IMR-90 (cell line): Measurements from ENCODE around the gene MYH10. TPM values are rescaled to one million over a fixed set of nuclear protein-coding genes. Genes with fewer than 3 reads are reported as not detected.

ENCODE experiments used
- ATAC-seq: fragments of 200-7000 bp; cut with Tn5 transposase; 2 replicates; pipeline ENCODE4 v1.9.1; 2020; ENCODE audit warnings: low read depth, mild to moderate bottlenecking, moderate library complexity
- BruUV-seq: library from RNA; stranded (reverse); fragments of 400-500 nt; replicated peaks from 2 replicates; lab custom pipeline; 2021; lab: Mats Ljungman, UMichigan
- CTCF ChIA-PET: fragments of 300-600 bp; formaldehyde crosslinking; extraction: SDS; loops from one replicate; lab custom pipeline; 2021; ENCODE audit warnings: antibody characterized with exemption; lab: Yijun Ruan, JAX
- POLR2A ChIA-PET: fragments of 300-600 bp; sonication (Branson Sonifier 250); formaldehyde crosslinking; loops from one replicate; lab custom pipeline; 2022; ENCODE audit warnings: antibody characterized with exemption; ENCODE audit not compliant: unreplicated experiment; lab: Charles Lee
- DNase-seq: peaks from one replicate; pipeline ENCODE4 v3.0.0; 2013
- H2AFZ ChIP-seq: replicated peaks from 2 replicates; pipeline ENCODE3; 2013; ENCODE audit warnings: low read length, mild to moderate bottlenecking; ENCODE audit not compliant: poor library complexity
- H2AK5ac ChIP-seq: 2 replicates; pipeline ENCODE4 v1.6.1; 2013; ENCODE audit warnings: low read depth, low read length, inconsistent platforms
- H2AK9ac ChIP-seq: replicated peaks from 2 replicates; pipeline ENCODE3; 2013; ENCODE audit warnings: mild to moderate bottlenecking, low read depth, low read length, moderate library complexity; ENCODE audit not compliant: poor library complexity
- H2BK120ac ChIP-seq: 2 replicates; pipeline ENCODE4 v1.6.1; 2013; ENCODE audit warnings: low read depth, low read length, inconsistent platforms
- H2BK15ac ChIP-seq: 3 replicates; pipeline ENCODE4 v1.6.1; 2013; ENCODE audit warnings: low read depth, low read length, inconsistent platforms
- H2BK20ac ChIP-seq: 2 replicates; pipeline ENCODE4 v1.6.1; 2013; ENCODE audit warnings: low read depth, mild to moderate bottlenecking, inconsistent platforms, low read length, moderate library complexity
- H2BK5ac ChIP-seq: 2 replicates; pipeline ENCODE4 v1.6.1; 2013; ENCODE audit warnings: mild to moderate bottlenecking, low read depth, low read length, inconsistent platforms; ENCODE audit not compliant: poor library complexity, severe bottlenecking
- H3K14ac ChIP-seq: replicated peaks from 2 replicates; pipeline ENCODE4 v1.6.1; 2013; ENCODE audit warnings: low read depth, low read length, inconsistent platforms
- H3K18ac ChIP-seq: 2 replicates; pipeline ENCODE4 v1.6.1; 2013; ENCODE audit warnings: low read depth, low read length, control low read depth
- H3K23ac ChIP-seq: 2 replicates; pipeline ENCODE4 v1.6.1; 2013; ENCODE audit warnings: low read depth, low read length, inconsistent platforms
- H3K27ac ChIP-seq: 2 replicates; pipeline ENCODE4 v1.5.1; 2013; ENCODE audit warnings: mild to moderate bottlenecking, control low read depth, low read length; ENCODE audit not compliant: insufficient read depth
- H3K27me3 ChIP-seq: 2 replicates; pipeline ENCODE4 v1.6.1; 2013; ENCODE audit warnings: low read length; ENCODE audit not compliant: control insufficient read depth, insufficient read depth
- H3K36me3 ChIP-seq: 2 replicates; pipeline ENCODE4 v1.6.1; 2013; ENCODE audit warnings: low read length, mixed read lengths; ENCODE audit not compliant: control insufficient read depth, insufficient read depth
- H3K4ac ChIP-seq: 2 replicates; pipeline ENCODE4 v1.6.1; 2013; ENCODE audit warnings: low read depth, low read length, inconsistent platforms
- H3K4me1 ChIP-seq: 2 replicates; pipeline ENCODE4 v1.6.1; 2013; ENCODE audit warnings: low read length, mixed read lengths; ENCODE audit not compliant: control insufficient read depth, insufficient read depth
- H3K4me2 ChIP-seq: 2 replicates; pipeline ENCODE4 v1.6.1; 2013; ENCODE audit warnings: low read depth, mild to moderate bottlenecking, control low read depth, low read length, moderate library complexity
- H3K4me3 ChIP-seq: 2 replicates; pipeline ENCODE4 v1.5.1; 2013; ENCODE audit warnings: low read depth, mild to moderate bottlenecking, control low read depth, low read length, moderate library complexity; ENCODE audit not compliant: insufficient read depth
- H3K56ac ChIP-seq: 2 replicates; pipeline ENCODE4 v1.6.1; 2013; ENCODE audit warnings: low read length, inconsistent platforms; ENCODE audit not compliant: insufficient read depth; ENCODE audit errors: extremely low read depth
- H3K79me1 ChIP-seq, 2 experiments: 2 replicates each; pipeline ENCODE4 v1.6.1; 2013; ENCODE audit warnings: low read length in 2 of 2, inconsistent platforms in 1 of 2, low read depth in 1 of 2
- H3K9ac ChIP-seq: 2 replicates; pipeline ENCODE4 v1.6.1; 2013; ENCODE audit warnings: low read depth, low read length, control low read depth
- H3K9me1 ChIP-seq: 2 replicates; pipeline ENCODE4 v1.6.1; 2013; ENCODE audit warnings: low read length, inconsistent platforms; ENCODE audit not compliant: insufficient read depth
- H3K9me3 ChIP-seq: 2 replicates; pipeline ENCODE4 v1.6.1; 2013; ENCODE audit warnings: low read length; ENCODE audit not compliant: control insufficient read depth, insufficient read depth
- H4K20me1 ChIP-seq: 2 replicates; pipeline ENCODE4 v1.6.1; 2013; ENCODE audit warnings: low read length, inconsistent platforms; ENCODE audit not compliant: insufficient read depth
- H4K5ac ChIP-seq: 2 replicates; pipeline ENCODE4 v1.6.1; 2013; ENCODE audit warnings: mild to moderate bottlenecking, low read depth, low read length, control low read depth
- H4K8ac ChIP-seq, 2 experiments: 2 replicates each; pipeline ENCODE4 v1.6.1; 2013; ENCODE audit warnings: low read depth in 2 of 2, low read length in 2 of 2, control low read depth in 1 of 2, inconsistent platforms in 1 of 2
- H4K91ac ChIP-seq: 2 replicates; pipeline ENCODE4 v1.6.1; 2013; ENCODE audit warnings: low read depth, low read length, inconsistent platforms; ENCODE audit not compliant: insufficient read depth
- BHLHE40 ChIP-seq: fragments of 150-350 bp; IDR thresholded peaks from 2 replicates; pipeline ENCODE4 v1.6.1; 2016; ENCODE audit warnings: mild to moderate bottlenecking, low read depth, low read length
- CHD1 ChIP-seq: IDR thresholded peaks from 2 replicates; pipeline ENCODE4 v1.6.1; 2012; ENCODE audit warnings: low read depth, low read length, improper control_type of control experiment
- MAFK ChIP-seq: IDR thresholded peaks from 2 replicates; pipeline ENCODE4 v1.6.1; 2012; ENCODE audit warnings: low read depth, low read length, improper control_type of control experiment
- MAZ ChIP-seq: IDR thresholded peaks from 2 replicates; pipeline ENCODE4 v1.6.1; 2012; ENCODE audit warnings: low read depth, mild to moderate bottlenecking, low read length, improper control_type of control experiment, moderate library complexity, borderline replicate concordance
- MXI1 ChIP-seq: IDR thresholded peaks from 2 replicates; pipeline ENCODE4 v1.6.1; 2012; ENCODE audit warnings: low read depth, mild to moderate bottlenecking, low read length, moderate library complexity, borderline replicate concordance
- NFE2L2 ChIP-seq: fragments of 150-350 bp; IDR thresholded peaks from 2 replicates; pipeline ENCODE4 v1.6.1; 2016; ENCODE audit warnings: low read depth, mild to moderate bottlenecking, low read length
- POLR2A ChIP-seq: IDR thresholded peaks from 2 replicates; pipeline ENCODE4 v1.6.1; 2012; ENCODE audit warnings: mild to moderate bottlenecking, low read depth, low read length
- RFX5 ChIP-seq: IDR thresholded peaks from 2 replicates; pipeline ENCODE4 v1.8.0; 2012; ENCODE audit warnings: low read depth, mild to moderate bottlenecking, low read length, moderate library complexity
- WGBS, 2 experiments: methylation state at CpG; one replicate each; pipeline versions ENCODE4 v1.1.5 to v1.1.7; 2013; ENCODE audit warnings: missing lambda C conversion rate in 2 of 2; ENCODE audit not compliant: insufficient read length in 1 of 2; ENCODE audit errors: extremely low coverage in 2 of 2; 5-methylcytosine and 5-hydroxymethylcytosine counted together
- dilution Hi-C: fragments of 300-500 bp; cut with HindIII; formaldehyde crosslinking; loops from one replicate; pipeline ENCODE4 v1.14.3; 2018; ENCODE audit warnings: low sequenced_read_pairs; ENCODE audit not compliant: unreplicated experiment
- in situ Hi-C: fragments of 300-500 bp; cut with MboI; formaldehyde crosslinking; loops from 3 replicates; pipeline ENCODE4 v1.14.3; 2019; ENCODE audit warnings: low sequenced_read_pairs, inconsistent platforms, mixed read lengths
- intact Hi-C: fragments of 100-400 bp; cut with micrococcal nuclease; formaldehyde crosslinking; loops from 2 replicates; pipeline ENCODE4 v1.10.0; 2022
- polyA plus RNA-seq, 3 experiments: library from polyadenylated mRNA; depleted of rRNA; stranded (reverse); fragments of >200 nt; gene quantifications; 2 replicates each; pipeline ENCODE4 v1.2.3, GENCODE V29; 2012; ENCODE audit warnings: low replicate concordance in 1 of 3
- total RNA-seq: library from RNA; depleted of rRNA; stranded (reverse); fragments of >200 nt; gene quantifications from 2 replicates; pipeline ENCODE4 v1.2.3, GENCODE V29; 2012
- TF ChIP-seq, protein P1 (sequence below): fragments of 150-350 bp; IDR thresholded peaks from 2 replicates; pipeline ENCODE4 v1.6.1; 2017; ENCODE audit warnings: mild to moderate bottlenecking, antibody characterized with exemption, low read length, low read depth

The MYH10 gene
- total and polyA plus RNA-seq, 2 of the 4 experiments (the other 2 are of a cell fraction): 71.2 to 95.2 TPM

DNA sequence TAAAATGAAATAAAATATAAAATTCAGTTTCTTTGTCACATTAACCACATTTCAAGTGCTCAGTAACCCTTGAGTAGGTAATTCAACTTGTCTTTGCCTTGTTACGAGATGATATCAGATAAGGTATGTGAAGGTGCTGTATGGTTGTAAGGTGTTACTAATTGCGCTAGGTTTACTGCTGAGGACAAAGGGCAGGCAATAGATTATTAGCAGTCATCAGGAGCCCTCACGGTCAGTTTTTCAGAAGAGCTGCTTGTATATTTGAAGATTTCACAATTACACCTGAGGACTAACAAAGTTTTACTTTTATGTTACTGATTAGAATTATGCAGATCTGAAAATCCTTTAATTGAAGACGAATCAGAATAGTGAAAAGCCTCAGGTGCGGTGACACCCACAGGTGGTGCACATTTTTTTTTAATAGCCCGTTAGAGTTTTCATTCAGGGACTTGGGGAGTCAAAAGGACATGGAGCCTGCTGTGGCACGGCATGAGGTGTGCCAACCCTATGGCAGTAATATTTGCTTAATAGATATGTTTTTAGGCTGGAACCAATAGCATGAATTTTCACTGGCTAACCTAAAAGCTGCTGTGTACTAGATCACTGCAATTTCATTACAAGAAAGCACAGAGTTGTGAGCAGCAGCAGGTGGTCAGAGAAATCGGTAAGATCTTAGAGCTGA is 178.5 kb downstream of the MYH10 start:
- no peak overlapping the region for H2AK5ac ChIP-seq
- DNase-seq: no peak
- dilution Hi-C loops (no loop called here), in situ Hi-C loops (no loop called here), intact Hi-C loops (no loop called here)
- no peak overlapping the region for H3K18ac ChIP-seq
- H3K27me3 ChIP-seq: no peaks in the 10 kb centered on the region
- peaks cover 34 to 41% of the 10 kb centered on the region in 2 experiments for H3K79me1 ChIP-seq
- no peak overlapping the region for H4K5ac ChIP-seq
- TF ChIP-seq POLR2A (no peak), MAFK (no peak), BHLHE40 (no peak), MXI1 (no peak), RFX5 (no peak), CHD1 (no peak), NFE2L2 (no peak), MAZ (no peak)
- TF ChIP-seq, protein P1, sequence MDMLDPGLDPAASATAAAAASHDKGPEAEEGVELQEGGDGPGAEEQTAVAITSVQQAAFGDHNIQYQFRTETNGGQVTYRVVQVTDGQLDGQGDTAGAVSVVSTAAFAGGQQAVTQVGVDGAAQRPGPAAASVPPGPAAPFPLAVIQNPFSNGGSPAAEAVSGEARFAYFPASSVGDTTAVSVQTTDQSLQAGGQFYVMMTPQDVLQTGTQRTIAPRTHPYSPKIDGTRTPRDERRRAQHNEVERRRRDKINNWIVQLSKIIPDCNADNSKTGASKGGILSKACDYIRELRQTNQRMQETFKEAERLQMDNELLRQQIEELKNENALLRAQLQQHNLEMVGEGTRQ: no peak
- no peak overlapping the region for H3K56ac ChIP-seq
- POLR2A ChIA-PET: no interaction called here
- no peak overlapping the region for H3K4ac ChIP-seq
- no peak overlapping the region for H4K8ac ChIP-seq
- peaks cover 3% of the 10 kb centered on the region; the same call in 1 of the 2 replicates for H4K20me1 ChIP-seq
- H3K9me3 ChIP-seq: no peaks in the 10 kb centered on the region
- no peak overlapping the region for H3K4me2 ChIP-seq
- no TSS peak for BruUV-seq
- H3K27ac ChIP-seq: no peak overlapping the region
- WGBS, 2 experiments: 93% methylated on average over 3 of the region's 8 CpGs; no CpG with 5 or more reads in 1 of the 2 experiments
- H3K14ac ChIP-seq: no peak overlapping the region
- no peak overlapping the region for H3K4me3 ChIP-seq
- CTCF ChIA-PET: no interaction called here
- no peak overlapping the region for H2AFZ ChIP-seq
- H2BK15ac ChIP-seq: no peak overlapping the region
- H3K9ac ChIP-seq: no peak overlapping the region
- H2AK9ac ChIP-seq: no peak overlapping the region
- no peak overlapping the region for H2BK5ac ChIP-seq
- ATAC-seq: no peak
- H4K91ac ChIP-seq: no peak overlapping the region
- no peak overlapping the region for H3K23ac ChIP-seq
- H3K36me3 ChIP-seq: peaks cover 44% of the 10 kb centered on the region
- no peak overlapping the region for H2BK20ac ChIP-seq
- H3K4me1 ChIP-seq: no peaks in the 10 kb centered on the region
- H2BK120ac ChIP-seq: no peak overlapping the region
- H3K9me1 ChIP-seq: no peaks in the 10 kb centered on the region
